ENCODE results near the gene DNAH9.

GRCh38 chr17:11981862-11982261 is 383.6 kb downstream of the DNAH9 start:
- no peak for TF ChIP-seq CTCF (IDR thresholded peaks at IDR 0.05)
- TF ChIP-seq EZH2 (IDR thresholded peaks at IDR 0.05; ENCODE audit: borderline replicate concordance, insufficient read depth, low read depth, low read length, poor library complexity, severe bottlenecking) = no peak
